NCI-H1930 (cell line): Measurements from ENCODE around the gene CAPN12.

Experiments
- DNase-seq, 2 experiments: peaks; one replicate each; lab custom pipeline; 2025; lab: John Stamatoyannopoulos, UW

CAPN12 gene

GRCh38 chr19:38696729-38697055, 47.6 kb downstream of the CAPN12 start:
- DNase-seq: no peak

GRCh38 chr19:38695832-38696728, 48.2 kb downstream of the CAPN12 start:
- DNase-seq: no peak

GRCh38 chr19:38695317-38695683, 49.0 kb downstream of the CAPN12 start:
- no peak for DNase-seq

GRCh38 chr19:38693380-38694223, 50.7 kb downstream of the CAPN12 start:
- DNase-seq: no peak

GRCh38 chr19:38692458-38693379, 51.6 kb downstream of the CAPN12 start:
- DNase-seq: no peak

- no peak for DNase-seq
Observed at GRCh38 chr19:38691938-38692457, 52.3 kb downstream of the CAPN12 start.

GRCh38 chr19:38690832-38691231, 53.4 kb downstream of the CAPN12 start:
- no peak for DNase-seq

GRCh38 chr19:38690146-38690545, 54.1 kb downstream of the CAPN12 start:
- DNase-seq: no peak

GRCh38 chr19:38687837-38688378, 56.4 kb downstream of the CAPN12 start:
- no peak for DNase-seq

- DNase-seq: no peak
Observed at GRCh38 chr19:38686530-38686888, 57.8 kb downstream of the CAPN12 start.

GRCh38 chr19:38685666-38686529, 58.4 kb downstream of the CAPN12 start:
- DNase-seq: no peak

GRCh38 chr19:38684862-38685665, 59.2 kb downstream of the CAPN12 start:
- no peak for DNase-seq

GRCh38 chr19:38684078-38684861, 60.0 kb downstream of the CAPN12 start:
- no peak for DNase-seq

- no peak for DNase-seq
Observed at GRCh38 chr19:38683393-38684077, 60.7 kb downstream of the CAPN12 start.

GRCh38 chr19:38682872-38683392, 61.3 kb downstream of the CAPN12 start:
- no peak for DNase-seq

GRCh38 chr19:38682195-38682867, 61.9 kb downstream of the CAPN12 start:
- no peak for DNase-seq
